Glutamatergic neuron (in vitro differentiated cells): Measurements from ENCODE around the gene TMEM198. TPM values are rescaled to one million over a fixed set of nuclear protein-coding genes. Genes with fewer than 3 reads are reported as not detected.
A peak's percentile ranks its signal among the peaks of the same experiment; 100 is the strongest.

ENCODE experiments used
- DNase-seq: peaks from one replicate; pipeline ENCODE4 v3.0.0; 2022
- H3K27ac Mint-ChIP-seq: one replicate; pipeline ENCODE4 v1.8.0; 2020; ENCODE audit warnings: mild to moderate bottlenecking, mixed read lengths, inconsistent platforms; ENCODE audit not compliant: unreplicated experiment
- H3K27me3 Mint-ChIP-seq: one replicate; pipeline ENCODE4 v1.8.0; 2020; ENCODE audit warnings: mild to moderate bottlenecking, moderate library complexity, mixed read lengths, inconsistent platforms; ENCODE audit not compliant: unreplicated experiment
- H3K36me3 Mint-ChIP-seq: one replicate; pipeline ENCODE4 v1.8.0; 2020; ENCODE audit warnings: mild to moderate bottlenecking, mixed read lengths, inconsistent platforms; ENCODE audit not compliant: unreplicated experiment
- H3K4me1 Mint-ChIP-seq: one replicate; pipeline ENCODE4 v1.8.0; 2020; ENCODE audit warnings: mild to moderate bottlenecking, low read depth, mixed read lengths, inconsistent platforms; ENCODE audit not compliant: unreplicated experiment
- H3K4me3 Mint-ChIP-seq: one replicate; pipeline ENCODE4 v1.8.0; 2020; ENCODE audit warnings: mild to moderate bottlenecking, mixed read lengths, inconsistent platforms; ENCODE audit not compliant: unreplicated experiment
- H3K9me3 Mint-ChIP-seq: one replicate; pipeline ENCODE4 v1.8.0; 2020; ENCODE audit warnings: mild to moderate bottlenecking, moderate library complexity, mixed read lengths, inconsistent platforms; ENCODE audit not compliant: unreplicated experiment
- total RNA-seq: library from RNA; stranded (reverse); fragmentation: NEBNext Ultra II Directional; extraction: Animal tissue kit (Norgen Biotek cat#: 25700); gene quantifications from one replicate; pipeline ENCODE4 v1.2.1, GENCODE V29; 2021; ENCODE audit not compliant: unreplicated experiment
- TF ChIP-seq, protein P1 (sequence below): fragments of 200-600 bp; sonication (generic); IDR thresholded peaks from one replicate; pipeline ENCODE4 v1.5.0; 2021; ENCODE audit not compliant: partially characterized antibody, unreplicated experiment

TMEM198 gene
- total RNA-seq, 1 donor from 2014 or later = 40.9 TPM

GRCh38 chr2:219571311-219572236 lies 27.7 kb downstream of the TMEM198 start, which contains the start of gene OBSL1:
TSS of gene OBSL1 (minus strand) at chr2:219571539. CDS start at chr2:219571232, 307 bp downstream.
- peak; percentile 80 for DNase-seq
- Mint-ChIP-seq H3K36me3 (no peaks in the 10 kb centered on the region), H3K27me3 (peaks cover 13% of the 10 kb centered on the region), H3K4me1 (peaks cover 15% of the 10 kb centered on the region), H3K4me3 (peak within 1 kb of the TSS; percentile 72), H3K9me3 (peaks cover 13% of the 10 kb centered on the region), H3K27ac (peak within 1 kb of the TSS; percentile 69)
- TF ChIP-seq, protein P1, sequence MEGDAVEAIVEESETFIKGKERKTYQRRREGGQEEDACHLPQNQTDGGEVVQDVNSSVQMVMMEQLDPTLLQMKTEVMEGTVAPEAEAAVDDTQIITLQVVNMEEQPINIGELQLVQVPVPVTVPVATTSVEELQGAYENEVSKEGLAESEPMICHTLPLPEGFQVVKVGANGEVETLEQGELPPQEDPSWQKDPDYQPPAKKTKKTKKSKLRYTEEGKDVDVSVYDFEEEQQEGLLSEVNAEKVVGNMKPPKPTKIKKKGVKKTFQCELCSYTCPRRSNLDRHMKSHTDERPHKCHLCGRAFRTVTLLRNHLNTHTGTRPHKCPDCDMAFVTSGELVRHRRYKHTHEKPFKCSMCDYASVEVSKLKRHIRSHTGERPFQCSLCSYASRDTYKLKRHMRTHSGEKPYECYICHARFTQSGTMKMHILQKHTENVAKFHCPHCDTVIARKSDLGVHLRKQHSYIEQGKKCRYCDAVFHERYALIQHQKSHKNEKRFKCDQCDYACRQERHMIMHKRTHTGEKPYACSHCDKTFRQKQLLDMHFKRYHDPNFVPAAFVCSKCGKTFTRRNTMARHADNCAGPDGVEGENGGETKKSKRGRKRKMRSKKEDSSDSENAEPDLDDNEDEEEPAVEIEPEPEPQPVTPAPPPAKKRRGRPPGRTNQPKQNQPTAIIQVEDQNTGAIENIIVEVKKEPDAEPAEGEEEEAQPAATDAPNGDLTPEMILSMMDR = no peak

GRCh38 chr2:219572237-219573001 lies 28.6 kb downstream of the TMEM198 start, which contains the start of gene INHA:
TSS of gene INHA (plus strand) at chr2:219572310. CDS start at chr2:219572375, 65 bp downstream.
- DNase-seq = no peak
- Mint-ChIP-seq H3K9me3 (peaks cover 16% of the 10 kb centered on the region), H3K27me3 (peaks cover 14% of the 10 kb centered on the region), H3K4me3 (peak within 1 kb of the TSS; percentile 72), H3K4me1 (peaks cover 22% of the 10 kb centered on the region), H3K36me3 (no peaks in the 10 kb centered on the region), H3K27ac (peak within 1 kb of the TSS; percentile 69)
- TF ChIP-seq, protein P1 = no peak

DNA sequence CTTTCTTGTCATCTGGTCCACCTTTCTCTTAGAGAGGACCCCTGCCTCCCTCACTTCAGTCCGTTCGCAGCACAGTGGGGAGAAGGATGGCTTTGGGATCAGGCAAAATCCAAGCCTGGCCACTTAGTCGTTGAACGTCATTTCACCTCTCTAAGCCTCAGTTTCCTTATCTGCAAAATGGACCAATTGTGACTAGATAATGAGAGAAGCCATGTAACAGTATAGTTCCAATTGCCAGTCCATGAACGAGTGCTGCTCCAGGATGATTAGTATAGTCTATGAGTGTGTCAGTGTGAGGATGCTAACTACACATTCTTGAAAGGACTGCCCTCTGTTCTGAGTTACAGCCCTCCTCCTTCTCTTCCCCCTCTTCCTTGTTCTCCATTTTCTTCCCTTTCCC lies 29.3 kb downstream of the TMEM198 start:
- Mint-ChIP-seq H3K4me3 (no peak overlapping the region), H3K9me3 (peaks cover 16% of the 10 kb centered on the region), H3K27me3 (peaks cover 14% of the 10 kb centered on the region), H3K27ac (no peak overlapping the region), H3K36me3 (no peaks in the 10 kb centered on the region), H3K4me1 (peaks cover 23% of the 10 kb centered on the region)
- DNase-seq = no peak
- TF ChIP-seq, protein P1 = no peak

DNA sequence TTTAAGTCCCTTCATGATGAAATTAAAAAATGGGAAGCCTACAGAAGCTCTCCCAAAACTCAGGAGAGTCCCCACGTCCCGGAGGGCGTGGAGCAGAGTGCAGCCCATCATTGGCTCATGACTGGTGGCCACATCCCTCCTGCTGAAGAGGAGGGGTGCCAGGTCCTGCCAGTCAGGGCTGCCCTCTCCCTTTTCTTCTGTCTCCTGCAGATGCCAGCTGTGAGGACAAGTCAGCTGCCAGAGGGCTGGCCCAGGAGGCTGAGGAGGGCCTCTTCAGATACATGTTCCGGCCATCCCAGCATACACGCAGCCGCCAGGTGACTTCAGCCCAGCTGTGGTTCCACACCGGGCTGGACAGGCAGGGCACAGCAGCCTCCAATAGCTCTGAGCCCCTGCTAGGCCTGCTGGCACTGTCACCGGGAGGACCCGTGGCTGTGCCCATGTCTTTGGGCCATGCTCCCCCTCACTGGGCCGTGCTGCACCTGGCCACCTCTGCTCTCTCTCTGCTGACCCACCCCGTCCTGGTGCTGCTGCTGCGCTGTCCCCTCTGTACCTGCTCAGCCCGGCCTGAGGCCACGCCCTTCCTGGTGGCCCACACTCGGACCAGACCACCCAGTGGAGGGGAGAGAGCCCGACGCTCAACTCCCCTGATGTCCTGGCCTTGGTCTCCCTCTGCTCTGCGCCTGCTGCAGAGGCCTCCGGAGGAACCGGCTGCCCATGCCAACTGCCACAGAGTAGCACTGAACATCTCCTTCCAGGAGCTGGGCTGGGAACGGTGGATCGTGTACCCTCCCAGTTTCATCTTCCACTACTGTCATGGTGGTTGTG lies 30.9 kb downstream of the TMEM198 start:
- H3K4me1 Mint-ChIP-seq = peaks cover 18% of the 10 kb centered on the region

More for the DNA sequence above, 30.9 kb downstream of the TMEM198 start:
- Mint-ChIP-seq H3K9me3 (peaks cover 11% of the 10 kb centered on the region), H3K27ac (no peak overlapping the region), H3K4me3 (no peak overlapping the region), H3K27me3 (peaks cover 14% of the 10 kb centered on the region), H3K36me3 (no peaks in the 10 kb centered on the region)
- TF ChIP-seq, protein P1 = no peak
- DNase-seq = no peak
